ENCODE data around the gene APOF. TPM values are rescaled to one million over a fixed set of nuclear protein-coding genes. Genes with fewer than 3 reads are reported as not detected.

Gene APOF
- total and polyA plus RNA-seq, 2 of the 13 experiments (the other 11 are each of a cell fraction or from before 2014, with no cell fraction given): 3.3 to 23.9 TPM

DNA sequence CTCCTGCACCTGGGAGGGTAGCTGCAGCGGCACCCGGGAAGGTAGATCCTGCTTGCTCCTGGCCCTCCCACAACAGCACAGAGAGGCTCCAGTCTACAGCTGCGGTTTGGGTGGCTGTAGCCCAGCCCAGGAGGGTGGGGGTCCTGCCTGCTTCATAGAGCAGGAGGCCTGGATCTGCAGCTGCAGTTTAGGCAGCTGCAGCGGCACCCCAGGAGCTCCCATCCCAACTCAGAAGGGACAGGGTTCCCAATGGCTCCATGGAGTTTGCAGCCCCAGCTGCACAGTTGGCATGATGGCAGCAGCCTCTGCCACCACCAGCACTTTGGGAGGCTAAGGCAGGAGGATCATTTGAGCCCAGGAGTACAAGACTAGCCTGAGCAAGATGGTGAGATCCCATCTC is 48.1 kb upstream of the APOF start:
- Histone ChIP-seq H3K4me3 (replicated peaks in 1 of 3; ENCODE audit: insufficient read depth in 1 of 3, low read depth in 2 of 3, low read length in 3 of 3) (no peak overlapping the region), H3K9ac (ENCODE audit: insufficient read depth, low read depth, low read length) (no peak overlapping the region), H3K4me2 (ENCODE audit: low read depth, low read length) (no peak overlapping the region), H3K79me2 (ENCODE audit: insufficient read depth, low read length) (no peaks in the 10 kb centered on the region), H3K27me3 (ENCODE audit: control insufficient read depth in 1 of 2, insufficient read depth in 2 of 2, low read length in 2 of 2) (no peaks in the 10 kb centered on the region), H3K9me3 (ENCODE audit: low read length) (no peaks in the 10 kb centered on the region), H3K4me1 (ENCODE audit: insufficient read depth, low read length) (peaks cover 13% of the 10 kb centered on the region), H4K20me1 (ENCODE audit: insufficient read depth, low read length) (no peaks in the 10 kb centered on the region), H3K36me3 (replicated peaks in 1 of 2; ENCODE audit: control insufficient read depth in 1 of 2, insufficient read depth in 2 of 2, low read length in 2 of 2) (no peaks in the 10 kb centered on the region), H2AFZ (ENCODE audit: low read length) (no peak overlapping the region), H3K27ac (ENCODE audit: extremely low read length, insufficient read depth, low read length) (no peak overlapping the region)
- ChIA-PET POLR2A (no interaction called here), CTCF (ENCODE audit: low intra/inter-chr PET ratio, low total read pairs) (no interaction called here)
- no TSS peak for BruUV-seq (replicated peaks)
- WGBS (ENCODE audit: low lambda C conversion rate): no CpG with 5 or more reads among the region's 4 CpGs
- FAIRE-seq (no peak), ATAC-seq (no peak), DNase-seq (ENCODE audit: low spot score) (no peak)
- intact Hi-C loops (cut with micrococcal nuclease; ENCODE audit: unreplicated experiment): no loop called here
- in situ Hi-C loops (cut with HindIII; ENCODE audit: extremely low pct_ligation_motif_present, low pct_unique_long_range_greater_than_20kb): no loop called here
- TF ChIP-seq, protein P1, sequence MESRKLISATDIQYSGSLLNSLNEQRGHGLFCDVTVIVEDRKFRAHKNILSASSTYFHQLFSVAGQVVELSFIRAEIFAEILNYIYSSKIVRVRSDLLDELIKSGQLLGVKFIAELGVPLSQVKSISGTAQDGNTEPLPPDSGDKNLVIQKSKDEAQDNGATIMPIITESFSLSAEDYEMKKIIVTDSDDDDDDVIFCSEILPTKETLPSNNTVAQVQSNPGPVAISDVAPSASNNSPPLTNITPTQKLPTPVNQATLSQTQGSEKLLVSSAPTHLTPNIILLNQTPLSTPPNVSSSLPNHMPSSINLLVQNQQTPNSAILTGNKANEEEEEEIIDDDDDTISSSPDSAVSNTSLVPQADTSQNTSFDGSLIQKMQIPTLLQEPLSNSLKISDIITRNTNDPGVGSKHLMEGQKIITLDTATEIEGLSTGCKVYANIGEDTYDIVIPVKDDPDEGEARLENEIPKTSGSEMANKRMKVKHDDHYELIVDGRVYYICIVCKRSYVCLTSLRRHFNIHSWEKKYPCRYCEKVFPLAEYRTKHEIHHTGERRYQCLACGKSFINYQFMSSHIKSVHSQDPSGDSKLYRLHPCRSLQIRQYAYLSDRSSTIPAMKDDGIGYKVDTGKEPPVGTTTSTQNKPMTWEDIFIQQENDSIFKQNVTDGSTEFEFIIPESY (CRISPR knock-in tag; IDR thresholded peaks at IDR 0.05): no peak
- TF ChIP-seq, protein P2, sequence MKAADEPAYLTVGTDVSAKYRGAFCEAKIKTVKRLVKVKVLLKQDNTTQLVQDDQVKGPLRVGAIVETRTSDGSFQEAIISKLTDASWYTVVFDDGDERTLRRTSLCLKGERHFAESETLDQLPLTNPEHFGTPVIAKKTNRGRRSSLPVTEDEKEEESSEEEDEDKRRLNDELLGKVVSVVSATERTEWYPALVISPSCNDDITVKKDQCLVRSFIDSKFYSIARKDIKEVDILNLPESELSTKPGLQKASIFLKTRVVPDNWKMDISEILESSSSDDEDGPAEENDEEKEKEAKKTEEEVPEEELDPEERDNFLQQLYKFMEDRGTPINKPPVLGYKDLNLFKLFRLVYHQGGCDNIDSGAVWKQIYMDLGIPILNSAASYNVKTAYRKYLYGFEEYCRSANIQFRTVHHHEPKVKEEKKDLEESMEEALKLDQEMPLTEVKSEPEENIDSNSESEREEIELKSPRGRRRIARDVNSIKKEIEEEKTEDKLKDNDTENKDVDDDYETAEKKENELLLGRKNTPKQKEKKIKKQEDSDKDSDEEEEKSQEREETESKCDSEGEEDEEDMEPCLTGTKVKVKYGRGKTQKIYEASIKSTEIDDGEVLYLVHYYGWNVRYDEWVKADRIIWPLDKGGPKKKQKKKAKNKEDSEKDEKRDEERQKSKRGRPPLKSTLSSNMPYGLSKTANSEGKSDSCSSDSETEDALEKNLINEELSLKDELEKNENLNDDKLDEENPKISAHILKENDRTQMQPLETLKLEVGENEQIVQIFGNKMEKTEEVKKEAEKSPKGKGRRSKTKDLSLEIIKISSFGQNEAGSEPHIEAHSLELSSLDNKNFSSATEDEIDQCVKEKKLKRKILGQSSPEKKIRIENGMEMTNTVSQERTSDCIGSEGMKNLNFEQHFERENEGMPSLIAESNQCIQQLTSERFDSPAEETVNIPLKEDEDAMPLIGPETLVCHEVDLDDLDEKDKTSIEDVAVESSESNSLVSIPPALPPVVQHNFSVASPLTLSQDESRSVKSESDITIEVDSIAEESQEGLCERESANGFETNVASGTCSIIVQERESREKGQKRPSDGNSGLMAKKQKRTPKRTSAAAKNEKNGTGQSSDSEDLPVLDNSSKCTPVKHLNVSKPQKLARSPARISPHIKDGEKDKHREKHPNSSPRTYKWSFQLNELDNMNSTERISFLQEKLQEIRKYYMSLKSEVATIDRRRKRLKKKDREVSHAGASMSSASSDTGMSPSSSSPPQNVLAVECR (CRISPR knock-in tag; IDR thresholded peaks at IDR 0.05; ENCODE audit: borderline replicate concordance): no peak
- TF ChIP-seq, protein P3, sequence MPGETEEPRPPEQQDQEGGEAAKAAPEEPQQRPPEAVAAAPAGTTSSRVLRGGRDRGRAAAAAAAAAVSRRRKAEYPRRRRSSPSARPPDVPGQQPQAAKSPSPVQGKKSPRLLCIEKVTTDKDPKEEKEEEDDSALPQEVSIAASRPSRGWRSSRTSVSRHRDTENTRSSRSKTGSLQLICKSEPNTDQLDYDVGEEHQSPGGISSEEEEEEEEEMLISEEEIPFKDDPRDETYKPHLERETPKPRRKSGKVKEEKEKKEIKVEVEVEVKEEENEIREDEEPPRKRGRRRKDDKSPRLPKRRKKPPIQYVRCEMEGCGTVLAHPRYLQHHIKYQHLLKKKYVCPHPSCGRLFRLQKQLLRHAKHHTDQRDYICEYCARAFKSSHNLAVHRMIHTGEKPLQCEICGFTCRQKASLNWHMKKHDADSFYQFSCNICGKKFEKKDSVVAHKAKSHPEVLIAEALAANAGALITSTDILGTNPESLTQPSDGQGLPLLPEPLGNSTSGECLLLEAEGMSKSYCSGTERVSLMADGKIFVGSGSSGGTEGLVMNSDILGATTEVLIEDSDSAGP (CRISPR knock-in tag; IDR thresholded peaks at IDR 0.05; ENCODE audit: borderline replicate concordance): no peak
- TF ChIP-seq XBP1 (CRISPR knock-in tag; IDR thresholded peaks at IDR 0.05) (no peak), EZH2 (conservative IDR thresholded peaks at IDR 0.05; ENCODE audit: low read depth, low read length) (no peak), ONECUT2 (CRISPR knock-in tag; IDR thresholded peaks at IDR 0.05) (no peak), SKIL (CRISPR knock-in tag; IDR thresholded peaks at IDR 0.05; ENCODE audit: borderline replicate concordance) (no peak), KAT7 (CRISPR knock-in tag; IDR thresholded peaks at IDR 0.05; ENCODE audit: borderline replicate concordance) (no peak), ZNF556 (CRISPR knock-in tag; IDR thresholded peaks at IDR 0.05; ENCODE audit: borderline replicate concordance) (no peak), LCORL (IDR thresholded peaks at IDR 0.05) (no peak), LCORL (CRISPR knock-in tag; IDR thresholded peaks at IDR 0.05) (no peak), PHB2 (IDR thresholded peaks at IDR 0.05; ENCODE audit: partially characterized antibody) (no peak)
